ENCODE results near the gene CDKN2C. TPM values are rescaled to one million over a fixed set of nuclear protein-coding genes. Genes with fewer than 3 reads are reported as not detected.

Gene CDKN2C
- total RNA-seq, 1 experiment from 2014 or later: not detected

GRCh38 chr1:50975436-50975835, 5.4 kb downstream of the CDKN2C start:
- Mint-ChIP-seq H3K9me3 (no peaks in the 10 kb centered on the region), H3K4me1 (peaks cover 25% of the 10 kb centered on the region), H3K27me3 (ENCODE audit: low read depth) (peaks cover 97% of the 10 kb centered on the region), H3K27ac (no peak overlapping the region), H3K4me3 (no peak overlapping the region), H3K36me3 (no peaks in the 10 kb centered on the region)
- ATAC-seq (no peak), DNase-seq (ENCODE audit: low spot score) (no peak)
- POLR2A ChIA-PET: no interaction called here
- CTCF ChIA-PET: no interaction called here
- TF ChIP-seq NR3C1 (CRISPR knock-in tag; conservative IDR thresholded peaks at IDR 0.05; ENCODE audit: low read depth) (no peak), GRHL2 (CRISPR knock-in tag; IDR thresholded peaks at IDR 0.05; ENCODE audit: insufficient replicate concordance, severe bottlenecking) (no peak), CDX4 (CRISPR knock-in tag; IDR thresholded peaks at IDR 0.05; ENCODE audit: borderline replicate concordance) (no peak), JAZF1 (CRISPR knock-in tag; IDR thresholded peaks at IDR 0.05) (no peak), NR1H2 (CRISPR knock-in tag; IDR thresholded peaks at IDR 0.05) (no peak), IRF1 (CRISPR knock-in tag; IDR thresholded peaks at IDR 0.05) (no peak), E2F1 (CRISPR knock-in tag; IDR thresholded peaks at IDR 0.05) (no peak), HMGA2 (CRISPR knock-in tag; IDR thresholded peaks at IDR 0.05) (no peak), IRF2 (CRISPR knock-in tag; IDR thresholded peaks at IDR 0.05; ENCODE audit: borderline replicate concordance, low read depth) (no peak), AR (CRISPR knock-in tag; IDR thresholded peaks at IDR 0.05) (no peak), PRDM15 (CRISPR knock-in tag; IDR thresholded peaks at IDR 0.05) (no peak), JUN (CRISPR knock-in tag; IDR thresholded peaks at IDR 0.05) (no peak), MYBL2 (CRISPR knock-in tag; IDR thresholded peaks at IDR 0.05) (no peak), KAT7 (CRISPR knock-in tag; IDR thresholded peaks at IDR 0.05; ENCODE audit: borderline replicate concordance) (no peak), E2F4 (CRISPR knock-in tag; IDR thresholded peaks at IDR 0.05; ENCODE audit: borderline replicate concordance, low read depth) (no peak)
